Mammary epithelial cell (primary cell): ENCODE measurements around the gene EXOC3L1.

ENCODE experiments used
- EZH2 ChIP-seq: IDR thresholded peaks from 2 replicates; pipeline ENCODE4 v1.6.1; 2012; ENCODE audit warnings: low read length, inconsistent platforms, borderline replicate concordance
- TF ChIP-seq, protein P1 (sequence below), 2 donors: IDR thresholded peaks in 1 of 2; conservative IDR thresholded peaks in 1 of 2; 2 replicates each; pipeline ENCODE4 v1.5.1; 2011 to 2012; ENCODE audit warnings: inconsistent platforms in 2 of 2, low read length in 2 of 2, mild to moderate bottlenecking in 2 of 2, control low read depth in 1 of 2, low read depth in 1 of 2; ENCODE audit not compliant: insufficient read depth in 1 of 2; ENCODE audit errors: extremely low read depth in 1 of 2

DNA sequence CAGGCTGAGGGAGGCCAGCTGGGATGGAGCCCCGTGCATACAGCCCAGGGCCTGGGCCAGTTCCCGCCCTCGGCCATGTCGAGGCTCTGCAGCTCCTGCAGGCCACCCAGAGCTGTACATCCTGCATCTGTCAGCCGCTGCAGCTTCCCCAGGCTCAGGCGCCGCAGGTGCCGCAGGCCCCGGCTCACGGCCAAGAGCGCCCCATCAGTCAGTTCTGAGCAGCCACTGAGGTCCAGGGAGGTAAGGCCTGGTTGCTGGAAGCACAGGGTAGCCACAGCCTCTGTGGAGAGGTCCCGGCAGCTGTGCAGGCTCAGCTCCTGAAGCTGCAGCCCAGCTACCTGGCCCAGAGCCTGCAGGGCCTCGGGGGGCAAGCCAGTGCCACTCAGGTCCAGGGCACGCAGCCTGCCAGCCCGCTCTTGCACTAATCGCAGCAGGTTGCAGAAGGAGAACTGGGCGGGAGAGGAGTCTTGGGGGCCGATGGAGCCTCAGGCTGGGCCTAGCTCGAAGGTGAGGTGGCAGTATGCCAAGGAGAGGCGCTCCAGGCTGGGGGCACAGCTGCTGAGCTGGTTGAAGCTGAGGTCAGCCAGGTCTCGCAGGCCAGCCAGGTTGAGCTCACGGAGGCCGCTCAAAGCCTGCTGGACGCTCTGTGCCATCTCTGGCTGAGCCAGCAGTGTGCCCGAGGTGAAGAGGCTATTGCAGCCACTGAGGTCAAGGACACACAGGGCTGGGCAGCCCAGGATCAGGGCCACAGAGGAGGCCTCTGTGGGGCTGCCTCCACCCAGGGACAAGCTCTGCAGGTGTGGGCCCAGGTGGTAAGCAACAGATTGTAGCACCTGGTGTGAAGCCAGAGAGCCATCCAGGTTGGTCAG lies 20.4 kb upstream of the EXOC3L1 start:
- TF ChIP-seq, protein P1, sequence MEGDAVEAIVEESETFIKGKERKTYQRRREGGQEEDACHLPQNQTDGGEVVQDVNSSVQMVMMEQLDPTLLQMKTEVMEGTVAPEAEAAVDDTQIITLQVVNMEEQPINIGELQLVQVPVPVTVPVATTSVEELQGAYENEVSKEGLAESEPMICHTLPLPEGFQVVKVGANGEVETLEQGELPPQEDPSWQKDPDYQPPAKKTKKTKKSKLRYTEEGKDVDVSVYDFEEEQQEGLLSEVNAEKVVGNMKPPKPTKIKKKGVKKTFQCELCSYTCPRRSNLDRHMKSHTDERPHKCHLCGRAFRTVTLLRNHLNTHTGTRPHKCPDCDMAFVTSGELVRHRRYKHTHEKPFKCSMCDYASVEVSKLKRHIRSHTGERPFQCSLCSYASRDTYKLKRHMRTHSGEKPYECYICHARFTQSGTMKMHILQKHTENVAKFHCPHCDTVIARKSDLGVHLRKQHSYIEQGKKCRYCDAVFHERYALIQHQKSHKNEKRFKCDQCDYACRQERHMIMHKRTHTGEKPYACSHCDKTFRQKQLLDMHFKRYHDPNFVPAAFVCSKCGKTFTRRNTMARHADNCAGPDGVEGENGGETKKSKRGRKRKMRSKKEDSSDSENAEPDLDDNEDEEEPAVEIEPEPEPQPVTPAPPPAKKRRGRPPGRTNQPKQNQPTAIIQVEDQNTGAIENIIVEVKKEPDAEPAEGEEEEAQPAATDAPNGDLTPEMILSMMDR (conservative IDR thresholded peaks at IDR 0.05 in 1 of 2, IDR thresholded peaks at IDR 0.05 in 1 of 2; ENCODE audit: extremely low read depth in 1 of 2, insufficient read depth in 1 of 2, low read depth in 1 of 2, low read length in 2 of 2) = no peak
- TF ChIP-seq EZH2 = no peak
